ENCODE data around the gene PIBF1.

GRCh38 chr13:72875233-72875632 is 93.3 kb downstream of the PIBF1 start:
- TF ChIP-seq ZNF274 (IDR thresholded peaks at IDR 0.05; ENCODE audit: low read depth, low read length) (no peak), YY1 (IDR thresholded peaks at IDR 0.05; ENCODE audit: insufficient read depth, insufficient read length) (no peak), SUZ12 (IDR thresholded peaks at IDR 0.05; ENCODE audit: extremely low read depth, insufficient read depth, insufficient read length) (no peak)
